ENCODE measurements around the gene LIPK.

The LIPK gene

DNA sequence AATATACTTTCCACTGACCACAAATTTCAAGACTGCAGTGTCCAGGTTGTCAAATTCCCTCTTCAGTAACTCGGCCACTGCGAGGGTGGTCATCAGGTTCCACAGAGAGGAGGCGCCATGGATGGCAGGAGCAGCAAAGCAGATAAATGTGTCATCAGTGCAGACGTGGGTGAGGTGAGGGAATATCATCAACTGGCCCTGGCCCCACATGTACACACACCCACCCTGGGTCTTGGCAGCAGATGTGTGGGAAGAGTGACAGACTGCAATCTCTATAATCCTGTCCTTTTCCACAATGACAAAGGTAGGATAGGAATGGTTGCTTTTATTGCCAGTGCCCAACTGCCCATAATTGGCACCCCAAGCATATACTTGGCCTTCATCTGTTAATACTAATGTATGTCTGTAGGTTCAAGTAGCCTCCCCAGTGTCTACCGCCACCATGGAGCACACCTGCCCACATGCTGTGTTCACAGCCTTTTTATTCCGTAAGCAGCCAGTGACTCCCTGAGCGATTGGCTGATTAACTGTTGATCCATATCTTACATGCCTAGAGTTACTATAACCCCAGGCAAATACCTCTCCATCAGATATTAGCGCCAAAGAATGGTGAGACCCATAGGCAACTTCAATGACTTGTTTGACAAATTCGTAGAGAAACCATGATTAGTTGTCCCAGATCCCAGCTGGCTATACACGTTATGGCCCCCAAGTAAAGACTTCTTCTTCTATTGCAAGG is 80.2 kb downstream of the LIPK start:
- DNase-seq (ENCODE audit: low spot score), result no peak

DNA sequence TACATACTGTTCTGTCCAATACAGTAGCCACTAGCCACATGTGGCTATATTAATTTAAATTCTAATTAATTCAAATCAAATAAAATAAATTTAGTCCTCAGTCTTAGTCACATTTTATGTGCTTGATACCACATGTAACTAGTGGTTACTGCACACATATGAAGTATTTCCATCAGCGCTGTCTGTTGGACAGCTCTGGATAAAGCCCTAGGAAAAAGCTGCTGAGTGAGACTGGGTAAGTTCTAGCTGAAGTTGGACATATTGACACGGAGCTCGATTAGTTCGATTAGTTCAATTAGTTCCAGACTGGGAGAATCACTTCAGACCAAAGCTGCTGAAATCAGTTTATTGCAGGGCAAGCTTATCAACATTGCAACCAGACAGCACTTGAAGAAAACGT is 81.4 kb downstream of the LIPK start:
- no peak for DNase-seq (ENCODE audit: low spot score)

DNA sequence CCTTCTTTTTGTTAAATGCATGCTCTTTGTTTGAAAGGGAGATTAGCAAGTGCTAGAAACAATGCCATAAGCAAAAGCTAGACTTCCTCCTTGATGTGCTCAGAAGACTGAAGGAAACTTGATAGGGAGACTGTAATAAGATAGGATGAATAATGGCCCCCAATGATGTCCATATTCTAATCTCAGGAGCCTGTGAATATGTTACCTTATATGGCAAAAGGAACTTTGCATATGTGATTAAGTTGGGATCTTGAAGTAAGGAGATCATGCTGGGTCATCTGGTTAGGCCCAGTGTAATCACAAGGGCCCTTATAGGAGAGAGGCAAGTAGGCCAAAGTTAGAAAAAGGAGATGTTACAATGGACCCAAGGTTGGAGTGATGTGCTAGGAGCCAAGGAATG is 82.9 kb downstream of the LIPK start:
- no peak for DNase-seq (ENCODE audit: low spot score)

DNA sequence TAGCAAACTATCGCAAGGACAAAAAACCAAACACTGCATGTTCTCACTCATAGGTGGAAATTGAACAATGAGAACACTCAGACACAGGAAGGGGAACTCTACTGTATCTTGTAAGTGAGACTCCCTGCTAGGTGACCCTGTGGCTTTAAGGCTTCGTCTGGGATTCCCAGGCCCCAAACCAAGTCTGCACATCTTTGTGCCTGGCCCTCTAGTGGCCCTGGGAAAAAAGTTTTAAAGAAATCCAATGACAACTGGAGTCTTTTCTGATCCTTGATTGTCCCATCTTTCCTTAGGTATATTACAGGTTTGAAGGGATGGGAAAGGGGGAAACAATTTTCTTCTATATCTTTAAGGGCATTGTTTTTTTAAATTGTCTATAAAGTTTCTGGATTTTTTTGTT is 85.9 kb downstream of the LIPK start:
- DNase-seq (ENCODE audit: low spot score), result peak; percentile 33

DNA sequence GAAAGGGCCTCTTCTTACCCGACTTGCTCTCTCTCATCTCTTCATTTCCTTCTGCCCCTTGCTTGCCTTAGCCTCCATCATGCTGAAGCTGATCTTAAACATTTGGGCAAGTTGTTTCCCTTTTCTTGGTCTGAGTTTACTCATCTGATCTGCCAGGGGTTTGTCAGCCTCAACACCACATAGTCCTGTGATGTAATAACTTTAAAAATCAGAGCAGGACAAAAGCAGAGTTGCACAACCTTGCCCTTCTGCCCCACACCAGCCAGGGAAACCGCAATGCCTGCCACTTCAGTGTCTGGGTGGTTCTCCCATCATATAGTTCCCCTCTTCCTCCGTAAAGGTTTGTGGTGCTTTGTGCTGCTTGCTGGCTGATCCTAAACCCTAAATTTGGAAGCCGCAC is 86.6 kb downstream of the LIPK start:
- peak; percentile 11 for DNase-seq (ENCODE audit: low spot score)

DNA sequence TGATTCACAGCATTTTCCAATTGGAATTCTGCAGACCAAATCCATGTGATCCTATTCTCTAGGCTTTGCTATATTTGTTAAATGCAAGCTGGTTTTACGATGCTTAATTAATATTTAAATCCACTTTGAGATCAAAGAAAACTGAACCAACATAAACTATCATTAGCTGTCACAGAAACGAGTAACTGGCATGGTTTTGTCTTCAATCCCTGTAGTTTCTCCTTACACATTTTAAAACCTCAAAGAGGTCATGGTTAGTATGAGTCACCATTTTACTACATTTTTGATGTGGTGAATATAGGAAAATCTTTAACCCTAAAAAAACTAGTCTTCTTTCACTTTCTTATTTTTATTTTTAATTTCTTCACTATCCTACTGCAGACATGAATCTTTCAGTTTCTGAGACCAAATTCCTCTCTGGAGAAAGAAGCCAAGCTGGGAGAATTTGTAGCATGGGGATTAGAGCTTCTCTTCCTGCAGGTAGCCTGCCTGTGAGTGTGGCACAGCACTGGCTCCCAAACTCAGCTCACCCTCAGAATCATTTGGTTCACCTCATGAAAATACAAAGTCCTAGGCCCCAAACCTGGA is 87.8 kb downstream of the LIPK start:
- DNase-seq (ENCODE audit: low spot score), result peak; percentile 47

DNA sequence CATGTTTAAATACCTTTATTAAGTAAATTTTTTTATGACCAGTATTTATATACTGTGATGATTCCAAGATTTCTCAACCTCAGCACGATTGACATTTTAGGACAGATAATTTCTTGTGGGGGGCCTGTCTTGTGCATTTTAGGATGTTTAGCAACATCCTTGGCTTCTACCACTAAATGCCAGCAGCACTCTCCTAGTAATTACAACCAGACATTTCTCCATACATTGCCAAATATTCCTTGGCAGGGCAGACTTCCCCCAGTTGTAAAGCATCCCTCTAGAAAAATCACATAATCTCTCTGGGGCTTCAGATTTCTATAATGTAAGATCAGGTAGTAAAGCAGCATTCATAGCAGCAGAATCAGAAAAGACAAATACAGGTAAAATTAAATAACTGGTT is 88.7 kb downstream of the LIPK start:
- peak; percentile 10 for DNase-seq (ENCODE audit: low spot score)

DNA sequence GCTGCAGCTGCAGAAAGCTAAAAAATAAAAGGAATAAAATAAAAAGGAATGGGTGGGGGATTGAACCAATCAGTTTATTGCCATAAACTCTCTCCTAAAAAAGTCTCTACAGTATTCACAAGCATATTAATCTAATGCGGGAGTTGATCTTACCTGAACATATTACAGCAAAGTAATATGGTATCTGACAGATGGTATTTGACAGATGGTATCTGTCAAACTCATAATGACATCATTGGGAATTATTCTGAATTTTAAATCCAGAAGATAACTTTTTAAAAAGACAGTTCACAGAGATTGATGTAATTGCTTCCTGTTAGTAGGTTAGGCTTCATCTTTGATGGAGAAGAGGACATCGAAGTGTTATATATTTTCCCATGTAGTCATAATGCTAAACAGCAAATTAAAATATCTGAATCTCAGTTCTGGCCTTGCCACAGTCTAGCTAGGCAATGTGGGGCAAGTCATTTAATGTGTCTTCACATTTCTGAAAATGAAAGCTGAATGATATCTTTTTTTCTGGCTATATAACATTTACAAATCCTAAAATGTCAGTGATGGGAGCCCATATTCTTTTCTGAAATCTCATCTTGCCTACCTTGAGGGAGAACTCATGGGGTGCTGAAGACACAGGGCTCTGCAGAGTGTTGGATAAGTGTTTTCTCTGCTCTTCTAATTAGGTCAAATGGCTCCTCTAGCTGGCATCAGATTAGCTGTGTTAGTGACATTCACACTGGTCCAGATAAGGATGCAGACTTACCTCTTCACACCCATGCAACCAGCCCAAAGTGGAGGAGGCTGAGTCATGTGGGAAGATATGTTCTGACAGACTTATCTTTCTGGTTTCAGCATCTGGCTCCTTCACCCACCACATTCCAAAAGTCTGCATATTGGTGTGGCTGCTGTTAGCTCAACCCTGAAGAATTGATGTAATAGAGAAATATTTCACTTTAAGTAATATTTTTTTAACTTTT is 94.4 kb downstream of the LIPK start:
- peak; percentile 44 for DNase-seq (ENCODE audit: low spot score)
